ENCODE measurements around the gene VIPAS39. TPM values are rescaled to one million over a fixed set of nuclear protein-coding genes. Genes with fewer than 3 reads are reported as not detected.

The VIPAS39 gene
- total and polyA plus RNA-seq, 2 of the 13 experiments (the other 11 are each of a cell fraction or from before 2014, with no cell fraction given) = 13.3 to 21.5 TPM

DNA sequence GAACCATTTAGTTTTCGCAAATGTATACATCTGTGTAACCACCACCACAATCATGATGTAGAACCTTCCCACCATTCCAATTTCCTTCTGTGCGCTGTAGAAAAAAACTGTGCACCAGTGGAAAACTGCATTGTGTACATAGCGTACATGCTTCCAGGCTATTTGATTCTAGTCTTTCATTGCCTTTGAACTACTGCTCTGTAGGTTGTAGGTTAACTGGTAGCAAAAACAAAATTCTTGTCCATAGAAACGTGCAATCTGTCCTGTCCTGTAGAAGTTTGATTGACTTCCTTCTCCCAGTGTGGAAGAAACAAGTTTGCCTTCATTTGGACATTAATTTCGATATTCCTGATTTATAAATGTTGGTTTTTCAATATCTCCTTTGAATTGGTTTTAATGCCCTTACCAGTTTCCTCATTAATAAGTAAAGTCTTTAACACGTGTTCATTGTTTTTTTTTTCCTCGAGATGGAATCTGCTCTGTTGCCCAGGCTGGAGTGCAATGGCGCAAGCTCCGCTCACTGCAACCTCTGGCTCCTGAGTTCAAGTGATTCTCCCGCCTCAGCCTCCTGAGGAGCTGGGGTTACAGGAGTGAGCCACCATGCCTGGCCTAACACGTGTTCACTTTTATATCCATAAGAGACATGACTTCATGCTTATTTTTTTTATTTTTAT is 44.8 kb upstream of the VIPAS39 start (continued):
- TF ChIP-seq, protein P1, sequence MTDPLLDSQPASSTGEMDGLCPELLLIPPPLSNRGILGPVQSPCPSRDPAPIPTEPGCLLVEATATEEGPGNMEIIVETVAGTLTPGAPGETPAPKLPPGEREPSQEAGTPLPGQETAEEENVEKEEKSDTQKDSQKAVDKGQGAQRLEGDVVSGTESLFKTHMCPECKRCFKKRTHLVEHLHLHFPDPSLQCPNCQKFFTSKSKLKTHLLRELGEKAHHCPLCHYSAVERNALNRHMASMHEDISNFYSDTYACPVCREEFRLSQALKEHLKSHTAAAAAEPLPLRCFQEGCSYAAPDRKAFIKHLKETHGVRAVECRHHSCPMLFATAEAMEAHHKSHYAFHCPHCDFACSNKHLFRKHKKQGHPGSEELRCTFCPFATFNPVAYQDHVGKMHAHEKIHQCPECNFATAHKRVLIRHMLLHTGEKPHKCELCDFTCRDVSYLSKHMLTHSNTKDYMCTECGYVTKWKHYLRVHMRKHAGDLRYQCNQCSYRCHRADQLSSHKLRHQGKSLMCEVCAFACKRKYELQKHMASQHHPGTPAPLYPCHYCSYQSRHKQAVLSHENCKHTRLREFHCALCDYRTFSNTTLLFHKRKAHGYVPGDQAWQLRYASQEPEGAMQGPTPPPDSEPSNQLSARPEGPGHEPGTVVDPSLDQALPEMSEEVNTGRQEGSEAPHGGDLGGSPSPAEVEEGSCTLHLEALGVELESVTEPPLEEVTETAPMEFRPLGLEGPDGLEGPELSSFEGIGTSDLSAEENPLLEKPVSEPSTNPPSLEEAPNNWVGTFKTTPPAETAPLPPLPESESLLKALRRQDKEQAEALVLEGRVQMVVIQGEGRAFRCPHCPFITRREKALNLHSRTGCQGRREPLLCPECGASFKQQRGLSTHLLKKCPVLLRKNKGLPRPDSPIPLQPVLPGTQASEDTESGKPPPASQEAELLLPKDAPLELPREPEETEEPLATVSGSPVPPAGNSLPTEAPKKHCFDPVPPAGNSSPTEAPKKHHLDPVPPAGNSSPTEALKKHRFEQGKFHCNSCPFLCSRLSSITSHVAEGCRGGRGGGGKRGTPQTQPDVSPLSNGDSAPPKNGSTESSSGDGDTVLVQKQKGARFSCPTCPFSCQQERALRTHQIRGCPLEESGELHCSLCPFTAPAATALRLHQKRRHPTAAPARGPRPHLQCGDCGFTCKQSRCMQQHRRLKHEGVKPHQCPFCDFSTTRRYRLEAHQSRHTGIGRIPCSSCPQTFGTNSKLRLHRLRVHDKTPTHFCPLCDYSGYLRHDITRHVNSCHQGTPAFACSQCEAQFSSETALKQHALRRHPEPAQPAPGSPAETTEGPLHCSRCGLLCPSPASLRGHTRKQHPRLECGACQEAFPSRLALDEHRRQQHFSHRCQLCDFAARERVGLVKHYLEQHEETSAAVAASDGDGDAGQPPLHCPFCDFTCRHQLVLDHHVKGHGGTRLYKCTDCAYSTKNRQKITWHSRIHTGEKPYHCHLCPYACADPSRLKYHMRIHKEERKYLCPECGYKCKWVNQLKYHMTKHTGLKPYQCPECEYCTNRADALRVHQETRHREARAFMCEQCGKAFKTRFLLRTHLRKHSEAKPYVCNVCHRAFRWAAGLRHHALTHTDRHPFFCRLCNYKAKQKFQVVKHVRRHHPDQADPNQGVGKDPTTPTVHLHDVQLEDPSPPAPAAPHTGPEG (CRISPR knock-in tag; IDR thresholded peaks at IDR 0.05) = no peak
- TF ChIP-seq STAT5B (CRISPR knock-in tag; IDR thresholded peaks at IDR 0.05) (no peak), SALL1 (CRISPR knock-in tag; IDR thresholded peaks at IDR 0.05) (peak; percentile 60), ZNF816 (CRISPR knock-in tag; IDR thresholded peaks at IDR 0.05; ENCODE audit: borderline replicate concordance) (no peak), GATAD2A (CRISPR knock-in tag; IDR thresholded peaks at IDR 0.05) (peak; percentile 71), SOX13 (IDR thresholded peaks at IDR 0.05) (no peak), SOX13 (CRISPR knock-in tag; conservative IDR thresholded peaks at IDR 0.05 in 1 of 2, IDR thresholded peaks at IDR 0.05 in 1 of 2) (peak in 1 of 2 experiments; percentile 69; a peak in 1 of 4 replicates), NRL (CRISPR knock-in tag; IDR thresholded peaks at IDR 0.05; ENCODE audit: borderline replicate concordance) (no peak), ARNT2 (CRISPR knock-in tag; IDR thresholded peaks at IDR 0.05; ENCODE audit: low read depth) (peak; percentile 24; the same call in 1 of the 2 replicates), ZNF713 (CRISPR knock-in tag; IDR thresholded peaks at IDR 0.05) (no peak), BRD4 (CRISPR knock-in tag; IDR thresholded peaks at IDR 0.05) (no peak; the same call in 1 of the 2 replicates), ZNF660 (CRISPR knock-in tag; IDR thresholded peaks at IDR 0.05; ENCODE audit: borderline replicate concordance, low read depth) (no peak), ZNF264 (CRISPR knock-in tag; IDR thresholded peaks at IDR 0.05) (peak; percentile 50; the same call in 1 of the 2 replicates), FOXO1 (CRISPR knock-in tag; IDR thresholded peaks at IDR 0.05) (peak; percentile 71; the same call in 1 of the 2 replicates), SRSF9 (IDR thresholded peaks at IDR 0.05; ENCODE audit: borderline replicate concordance, insufficient read depth, low read depth, low read length, poor library complexity, severe bottlenecking) (no peak)
- TF ChIP-seq, protein P2, sequence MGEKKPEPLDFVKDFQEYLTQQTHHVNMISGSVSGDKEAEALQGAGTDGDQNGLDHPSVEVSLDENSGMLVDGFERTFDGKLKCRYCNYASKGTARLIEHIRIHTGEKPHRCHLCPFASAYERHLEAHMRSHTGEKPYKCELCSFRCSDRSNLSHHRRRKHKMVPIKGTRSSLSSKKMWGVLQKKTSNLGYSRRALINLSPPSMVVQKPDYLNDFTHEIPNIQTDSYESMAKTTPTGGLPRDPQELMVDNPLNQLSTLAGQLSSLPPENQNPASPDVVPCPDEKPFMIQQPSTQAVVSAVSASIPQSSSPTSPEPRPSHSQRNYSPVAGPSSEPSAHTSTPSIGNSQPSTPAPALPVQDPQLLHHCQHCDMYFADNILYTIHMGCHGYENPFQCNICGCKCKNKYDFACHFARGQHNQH (CRISPR knock-in tag; IDR thresholded peaks at IDR 0.05) = peak; percentile 38; the same call in 1 of the 2 replicates
- TF ChIP-seq, protein P3, sequence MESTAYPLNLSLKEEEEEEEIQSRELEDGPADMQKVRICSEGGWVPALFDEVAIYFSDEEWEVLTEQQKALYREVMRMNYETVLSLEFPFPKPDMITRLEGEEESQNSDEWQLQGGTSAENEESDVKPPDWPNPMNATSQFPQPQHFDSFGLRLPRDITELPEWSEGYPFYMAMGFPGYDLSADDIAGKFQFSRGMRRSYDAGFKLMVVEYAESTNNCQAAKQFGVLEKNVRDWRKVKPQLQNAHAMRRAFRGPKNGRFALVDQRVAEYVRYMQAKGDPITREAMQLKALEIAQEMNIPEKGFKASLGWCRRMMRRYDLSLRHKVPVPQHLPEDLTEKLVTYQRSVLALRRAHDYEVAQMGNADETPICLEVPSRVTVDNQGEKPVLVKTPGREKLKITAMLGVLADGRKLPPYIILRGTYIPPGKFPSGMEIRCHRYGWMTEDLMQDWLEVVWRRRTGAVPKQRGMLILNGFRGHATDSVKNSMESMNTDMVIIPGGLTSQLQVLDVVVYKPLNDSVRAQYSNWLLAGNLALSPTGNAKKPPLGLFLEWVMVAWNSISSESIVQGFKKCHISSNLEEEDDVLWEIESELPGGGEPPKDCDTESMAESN (CRISPR knock-in tag; conservative IDR thresholded peaks at IDR 0.05) = no peak
- TF ChIP-seq, protein P4, sequence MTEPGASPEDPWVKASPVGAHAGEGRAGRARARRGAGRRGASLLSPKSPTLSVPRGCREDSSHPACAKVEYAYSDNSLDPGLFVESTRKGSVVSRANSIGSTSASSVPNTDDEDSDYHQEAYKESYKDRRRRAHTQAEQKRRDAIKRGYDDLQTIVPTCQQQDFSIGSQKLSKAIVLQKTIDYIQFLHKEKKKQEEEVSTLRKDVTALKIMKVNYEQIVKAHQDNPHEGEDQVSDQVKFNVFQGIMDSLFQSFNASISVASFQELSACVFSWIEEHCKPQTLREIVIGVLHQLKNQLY (CRISPR knock-in tag; IDR thresholded peaks at IDR 0.05) = peak; percentile 79
